ENCODE results near the gene KRTCAP2.

DNA sequence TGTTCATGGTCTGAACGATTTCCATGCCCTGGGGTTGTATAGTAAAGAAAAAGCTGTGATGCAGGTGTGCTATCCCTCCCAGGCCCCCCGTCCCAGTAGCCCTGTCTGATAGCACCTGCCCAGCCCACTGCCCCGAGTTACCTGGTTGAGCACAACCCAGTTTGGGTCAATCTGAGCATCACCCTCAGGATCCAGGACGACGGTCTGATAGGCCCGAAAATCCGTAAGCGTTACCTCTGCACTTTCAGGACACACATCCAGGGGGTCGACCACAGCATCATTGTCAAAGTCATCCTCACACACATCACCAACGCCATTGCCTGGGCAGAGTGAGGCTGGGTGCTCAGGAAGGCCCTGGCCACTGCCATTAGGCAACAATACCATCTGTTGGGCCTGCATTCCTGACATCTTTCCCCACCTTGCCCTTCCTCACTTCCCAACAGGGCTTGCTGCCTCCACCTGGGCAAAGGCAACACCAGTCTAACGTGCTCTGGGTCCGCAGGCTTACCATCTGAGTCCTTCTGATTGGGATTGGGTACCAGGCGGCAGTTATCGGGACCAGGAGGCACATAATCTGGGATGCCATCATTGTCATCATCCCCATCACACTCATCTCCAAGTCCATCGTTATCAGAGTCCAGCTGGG lies 24.9 kb upstream of the KRTCAP2 start:
- no peak for TF ChIP-seq POLR2A (IDR thresholded peaks at IDR 0.05)
- TF ChIP-seq, protein P1, sequence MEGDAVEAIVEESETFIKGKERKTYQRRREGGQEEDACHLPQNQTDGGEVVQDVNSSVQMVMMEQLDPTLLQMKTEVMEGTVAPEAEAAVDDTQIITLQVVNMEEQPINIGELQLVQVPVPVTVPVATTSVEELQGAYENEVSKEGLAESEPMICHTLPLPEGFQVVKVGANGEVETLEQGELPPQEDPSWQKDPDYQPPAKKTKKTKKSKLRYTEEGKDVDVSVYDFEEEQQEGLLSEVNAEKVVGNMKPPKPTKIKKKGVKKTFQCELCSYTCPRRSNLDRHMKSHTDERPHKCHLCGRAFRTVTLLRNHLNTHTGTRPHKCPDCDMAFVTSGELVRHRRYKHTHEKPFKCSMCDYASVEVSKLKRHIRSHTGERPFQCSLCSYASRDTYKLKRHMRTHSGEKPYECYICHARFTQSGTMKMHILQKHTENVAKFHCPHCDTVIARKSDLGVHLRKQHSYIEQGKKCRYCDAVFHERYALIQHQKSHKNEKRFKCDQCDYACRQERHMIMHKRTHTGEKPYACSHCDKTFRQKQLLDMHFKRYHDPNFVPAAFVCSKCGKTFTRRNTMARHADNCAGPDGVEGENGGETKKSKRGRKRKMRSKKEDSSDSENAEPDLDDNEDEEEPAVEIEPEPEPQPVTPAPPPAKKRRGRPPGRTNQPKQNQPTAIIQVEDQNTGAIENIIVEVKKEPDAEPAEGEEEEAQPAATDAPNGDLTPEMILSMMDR (IDR thresholded peaks at IDR 0.05): no peak

Measured in thyroid gland (tissue), 4 donors.